Endodermal cell (in vitro differentiated cells): ENCODE results near the gene OTOG. TPM values are rescaled to one million over a fixed set of nuclear protein-coding genes. Genes with fewer than 3 reads are reported as not detected.

ENCODE experiments used
- DNase-seq: peaks from one replicate; pipeline ENCODE4 v3.0.0-alpha.2; 2017
- H3K27ac ChIP-seq: 2 replicates; pipeline ENCODE4 v1.5.1; 2013; ENCODE audit warnings: mild to moderate bottlenecking, low read depth, low read length, moderate library complexity
- H3K27me3 ChIP-seq: 2 replicates; pipeline ENCODE4 v1.6.1; 2013; ENCODE audit warnings: mild to moderate bottlenecking, low read length, moderate library complexity; ENCODE audit not compliant: insufficient read depth, control insufficient read depth, poor library complexity, severe bottlenecking
- H3K36me3 ChIP-seq: 2 replicates; pipeline ENCODE4 v1.7.0; 2013; ENCODE audit warnings: mild to moderate bottlenecking, low read length, moderate library complexity; ENCODE audit not compliant: control insufficient read depth, insufficient read depth
- H3K4me1 ChIP-seq: one replicate; pipeline ENCODE4 v1.7.0; 2013; ENCODE audit warnings: low read length; ENCODE audit not compliant: control insufficient read depth, insufficient read depth
- H3K4me3 ChIP-seq: 2 replicates; pipeline ENCODE4 v1.5.1; 2013; ENCODE audit warnings: mild to moderate bottlenecking, low read length, moderate library complexity
- H3K9ac ChIP-seq: 2 replicates; pipeline ENCODE4 v1.6.1; 2013; ENCODE audit warnings: mild to moderate bottlenecking, low read length, moderate library complexity; ENCODE audit not compliant: poor library complexity, severe bottlenecking; ENCODE audit errors: extremely low read depth
- H3K9me3 ChIP-seq: 2 replicates; pipeline ENCODE4 v1.6.1; 2013; ENCODE audit warnings: mild to moderate bottlenecking, low read length, moderate library complexity; ENCODE audit not compliant: control insufficient read depth
- H3K27ac Mint-ChIP-seq: 2 replicates; pipeline ENCODE4 v1.8.0; 2020; ENCODE audit warnings: mixed read lengths
- H3K27me3 Mint-ChIP-seq: 2 replicates; pipeline ENCODE4 v1.8.0; 2021; ENCODE audit warnings: mild to moderate bottlenecking, mixed read lengths; ENCODE audit not compliant: insufficient read depth
- H3K36me3 Mint-ChIP-seq: 2 replicates; pipeline ENCODE4 v1.8.0; 2020; ENCODE audit warnings: low read depth, mixed read lengths
- H3K4me1 Mint-ChIP-seq: 2 replicates; pipeline ENCODE4 v1.8.0; 2020; ENCODE audit warnings: mixed read lengths
- H3K4me3 Mint-ChIP-seq: 2 replicates; pipeline ENCODE4 v1.8.0; 2020; ENCODE audit warnings: mild to moderate bottlenecking, moderate library complexity, mixed read lengths
- H3K9me3 Mint-ChIP-seq: 2 replicates; pipeline ENCODE4 v1.8.0; 2020; ENCODE audit warnings: mild to moderate bottlenecking, mixed read lengths
- WGBS, 2 experiments: methylation state at CpG; one replicate each; pipeline versions ENCODE4 v1.1.5 to v1.1.7; 2013; ENCODE audit warnings: missing lambda C conversion rate in 2 of 2, mixed read lengths in 1 of 2; ENCODE audit not compliant: insufficient coverage in 1 of 2, insufficient read length in 1 of 2; 5-methylcytosine and 5-hydroxymethylcytosine counted together
- total RNA-seq, 2 donors: library from RNA; stranded (reverse); fragmentation: NEBNext Ultra II Directional in 1 of 2; extraction: Animal tissue kit (Norgen Biotek cat#: 25700) in 1 of 2; gene quantifications; 2 replicates in 1 of 2; 3 replicates in 1 of 2; pipeline ENCODE4 v1.2.1, GENCODE V29; 2021
- TF ChIP-seq, protein P1 (sequence below): fragments of 200-600 bp; sonication (generic); conservative IDR thresholded peaks from 2 replicates; pipeline ENCODE4 v1.5.0; 2021; ENCODE audit warnings: antibody characterized with exemption, mild to moderate bottlenecking

Gene OTOG
- total RNA-seq, 2 donors from 2014 or later: 0.33 to 0.55 TPM

DNA sequence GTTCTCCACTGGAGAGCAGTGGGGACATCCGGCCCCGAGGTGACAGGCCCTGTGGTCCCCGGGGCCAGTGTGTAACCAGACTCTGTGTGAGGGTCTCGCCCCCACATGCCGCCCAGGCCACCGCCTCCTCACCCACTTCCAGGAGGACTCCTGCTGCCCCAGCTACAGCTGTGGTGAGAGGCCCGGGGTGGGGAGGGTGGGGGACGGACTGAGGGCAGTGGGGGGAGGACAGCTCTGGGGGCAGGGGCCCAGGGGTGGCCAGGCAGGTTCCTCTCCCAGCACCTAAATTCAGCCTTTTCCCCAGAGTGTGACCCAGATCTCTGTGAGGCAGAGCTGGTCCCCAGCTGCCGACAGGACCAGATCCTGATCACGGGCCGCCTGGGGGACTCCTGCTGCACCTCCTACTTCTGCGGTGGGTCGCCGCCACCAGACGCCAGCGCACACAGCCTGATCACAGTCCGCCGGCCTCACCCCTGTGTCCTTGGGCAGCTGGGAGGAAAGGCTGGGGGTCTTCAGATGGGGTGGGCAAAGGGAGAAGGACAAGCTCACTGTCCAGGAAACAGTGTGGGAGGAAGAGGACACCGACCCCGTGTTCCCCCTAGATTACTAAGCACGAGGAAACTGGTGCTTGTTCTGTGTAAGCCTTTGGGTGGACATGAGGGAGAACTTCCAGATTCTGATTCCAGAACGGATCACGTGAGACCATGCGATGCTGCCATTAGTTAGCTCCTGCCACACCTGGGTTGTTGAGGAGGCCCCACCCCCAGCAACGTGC is 87.9 kb downstream of the OTOG start:
- Histone ChIP-seq H3K4me3 (no peak overlapping the region), H3K4me1 (no peaks in the 10 kb centered on the region), H3K9ac (no peak overlapping the region), H3K9me3 (no peaks in the 10 kb centered on the region), H3K27me3 (no peaks in the 10 kb centered on the region), H3K36me3 (no peaks in the 10 kb centered on the region), H3K27ac (no peak overlapping the region)
- peak; percentile 33 for DNase-seq
- H3K36me3 Mint-ChIP-seq: no peaks in the 10 kb centered on the region
- 87 to 92% methylated on average over 6 to 25 of the region's 25 CpGs for whole genome bisulfite sequencing, 2 experiments
- H3K27ac Mint-ChIP-seq: no peak overlapping the region
- no peaks in the 10 kb centered on the region for H3K4me1 Mint-ChIP-seq
- H3K9me3 Mint-ChIP-seq: no peaks in the 10 kb centered on the region
- H3K4me3 Mint-ChIP-seq: no peak overlapping the region
- H3K27me3 Mint-ChIP-seq: peaks cover 6% of the 10 kb centered on the region
- TF ChIP-seq, protein P1, sequence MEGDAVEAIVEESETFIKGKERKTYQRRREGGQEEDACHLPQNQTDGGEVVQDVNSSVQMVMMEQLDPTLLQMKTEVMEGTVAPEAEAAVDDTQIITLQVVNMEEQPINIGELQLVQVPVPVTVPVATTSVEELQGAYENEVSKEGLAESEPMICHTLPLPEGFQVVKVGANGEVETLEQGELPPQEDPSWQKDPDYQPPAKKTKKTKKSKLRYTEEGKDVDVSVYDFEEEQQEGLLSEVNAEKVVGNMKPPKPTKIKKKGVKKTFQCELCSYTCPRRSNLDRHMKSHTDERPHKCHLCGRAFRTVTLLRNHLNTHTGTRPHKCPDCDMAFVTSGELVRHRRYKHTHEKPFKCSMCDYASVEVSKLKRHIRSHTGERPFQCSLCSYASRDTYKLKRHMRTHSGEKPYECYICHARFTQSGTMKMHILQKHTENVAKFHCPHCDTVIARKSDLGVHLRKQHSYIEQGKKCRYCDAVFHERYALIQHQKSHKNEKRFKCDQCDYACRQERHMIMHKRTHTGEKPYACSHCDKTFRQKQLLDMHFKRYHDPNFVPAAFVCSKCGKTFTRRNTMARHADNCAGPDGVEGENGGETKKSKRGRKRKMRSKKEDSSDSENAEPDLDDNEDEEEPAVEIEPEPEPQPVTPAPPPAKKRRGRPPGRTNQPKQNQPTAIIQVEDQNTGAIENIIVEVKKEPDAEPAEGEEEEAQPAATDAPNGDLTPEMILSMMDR: no peak

DNA sequence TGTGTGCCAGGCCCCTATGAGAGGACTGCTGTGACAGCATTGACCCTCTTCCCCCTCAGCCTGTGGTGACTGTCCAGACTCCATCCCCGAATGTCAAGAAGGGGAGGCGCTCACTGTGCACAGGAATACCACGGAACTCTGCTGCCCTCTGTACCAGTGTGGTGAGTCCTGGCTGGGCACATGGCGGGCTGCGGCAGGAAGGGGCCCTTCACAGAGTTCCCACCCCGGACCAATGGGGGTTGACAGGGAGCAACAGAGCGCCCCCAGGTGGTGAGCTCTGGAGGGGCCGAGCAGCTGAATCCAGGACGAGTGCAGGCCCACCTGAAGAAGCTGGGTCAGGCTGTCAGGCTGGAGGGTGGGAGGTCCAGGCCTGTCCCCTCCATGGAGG is 88.5 kb downstream of the OTOG start:
- H3K27me3 ChIP-seq: no peaks in the 10 kb centered on the region
- no peaks in the 10 kb centered on the region for H3K9me3 Mint-ChIP-seq
- WGBS, 2 experiments: 93 to 95% methylated on average over 4 to 9 of the region's 9 CpGs
- no peaks in the 10 kb centered on the region for H3K4me1 ChIP-seq
- no peaks in the 10 kb centered on the region for H3K36me3 Mint-ChIP-seq
- peaks cover 6% of the 10 kb centered on the region for H3K27me3 Mint-ChIP-seq
- H3K9ac ChIP-seq: no peak overlapping the region
- no peaks in the 10 kb centered on the region for H3K4me1 Mint-ChIP-seq
- H3K27ac Mint-ChIP-seq: no peak overlapping the region
- no peaks in the 10 kb centered on the region for H3K9me3 ChIP-seq
- no peak overlapping the region for H3K4me3 Mint-ChIP-seq
- no peak overlapping the region for H3K4me3 ChIP-seq
- H3K36me3 ChIP-seq: no peaks in the 10 kb centered on the region
- no peak overlapping the region for H3K27ac ChIP-seq
- TF ChIP-seq, protein P1: peak; percentile 53
- peak; percentile 66 for DNase-seq

DNA sequence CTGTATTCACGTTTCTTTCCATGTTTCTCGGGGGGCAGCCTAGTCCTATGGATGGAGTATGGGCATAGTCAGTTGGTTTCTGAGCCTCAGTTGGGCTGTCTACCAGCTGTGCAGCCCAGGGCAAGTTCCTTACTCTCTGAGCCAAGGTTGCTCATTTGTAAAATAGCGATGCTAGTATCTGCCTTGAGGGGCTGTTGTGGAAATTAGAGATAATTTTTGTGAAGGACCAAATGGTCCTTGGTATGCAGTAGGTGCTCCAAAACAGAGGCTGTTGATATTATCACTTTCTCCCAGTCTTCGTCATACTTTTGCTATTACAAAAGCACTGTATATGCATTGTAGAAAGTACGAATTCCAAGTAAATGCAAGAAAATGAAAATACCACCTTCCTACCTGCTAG is 89.7 kb downstream of the OTOG start:
- no peaks in the 10 kb centered on the region for H3K4me1 Mint-ChIP-seq
- peaks cover 1% of the 10 kb centered on the region for H3K27me3 Mint-ChIP-seq
- Histone ChIP-seq H3K36me3 (no peaks in the 10 kb centered on the region), H3K9me3 (no peaks in the 10 kb centered on the region), H3K4me3 (no peak overlapping the region), H3K27ac (no peak overlapping the region), H3K27me3 (no peaks in the 10 kb centered on the region), H3K9ac (no peak overlapping the region), H3K4me1 (no peaks in the 10 kb centered on the region)
- no peak overlapping the region for H3K4me3 Mint-ChIP-seq
- WGBS, 2 experiments: 100% methylated on average over 5 of the region's 5 CpGs; no CpG with 5 or more reads in 1 of the 2 experiments
- no peak for DNase-seq
- TF ChIP-seq, protein P1: no peak
- no peak overlapping the region for H3K27ac Mint-ChIP-seq
- no peaks in the 10 kb centered on the region for H3K9me3 Mint-ChIP-seq
- no peaks in the 10 kb centered on the region for H3K36me3 Mint-ChIP-seq
